Ovary (tissue), 3 donors: Measurements from ENCODE around the gene RPS15.

ENCODE experiments used
- CTCF ChIP-seq, 3 donors: fragments of 450-650 bp in 2 of 3; fragments of 200-600 bp in 1 of 3; IDR thresholded peaks; one replicate each; pipeline versions ENCODE4 v1.5.1 to v1.8.0; 2016 to 2022; ENCODE audit warnings: antibody characterized with exemption in 3 of 3, mild to moderate bottlenecking in 1 of 3
- POLR2A ChIP-seq: fragments of 450-650 bp; IDR thresholded peaks from one replicate; pipeline ENCODE4 v1.6.1; 2017; ENCODE audit warnings: antibody characterized with exemption, mild to moderate bottlenecking, moderate library complexity
- donor health status: DM: no; HTN: no; CAD: no.

GRCh38 chr19:1468821-1469254, 30.6 kb downstream of the RPS15 start:
- no peak for TF ChIP-seq CTCF (IDR thresholded peaks at IDR 0.05)
- no peak for TF ChIP-seq POLR2A
